Transverse colon (tissue), 4 donors: ENCODE measurements around the gene CABLES2.

Source experiments
- POLR2AphosphoS5 ChIP-seq, 3 donors: sonication (generic); formaldehyde crosslinking; IDR thresholded peaks; one replicate each; pipeline ENCODE4 v1.6.1; 2016; ENCODE audit warnings: antibody characterized with exemption in 3 of 3
- TF ChIP-seq, protein P1 (sequence below), 5 experiments: fragments of 200-600 bp in 3 of 5; fragments of 450-650 bp in 2 of 5; sonication (generic) in 3 of 5; IDR thresholded peaks; 1 replicate in 2 of 5; 2 replicates in 3 of 5; pipeline ENCODE4 v1.5.1; 2016 to 2017; ENCODE audit warnings: antibody characterized with exemption in 5 of 5, inconsistent platforms in 3 of 5, mild to moderate bottlenecking in 2 of 5, moderate library complexity in 1 of 5

DNA sequence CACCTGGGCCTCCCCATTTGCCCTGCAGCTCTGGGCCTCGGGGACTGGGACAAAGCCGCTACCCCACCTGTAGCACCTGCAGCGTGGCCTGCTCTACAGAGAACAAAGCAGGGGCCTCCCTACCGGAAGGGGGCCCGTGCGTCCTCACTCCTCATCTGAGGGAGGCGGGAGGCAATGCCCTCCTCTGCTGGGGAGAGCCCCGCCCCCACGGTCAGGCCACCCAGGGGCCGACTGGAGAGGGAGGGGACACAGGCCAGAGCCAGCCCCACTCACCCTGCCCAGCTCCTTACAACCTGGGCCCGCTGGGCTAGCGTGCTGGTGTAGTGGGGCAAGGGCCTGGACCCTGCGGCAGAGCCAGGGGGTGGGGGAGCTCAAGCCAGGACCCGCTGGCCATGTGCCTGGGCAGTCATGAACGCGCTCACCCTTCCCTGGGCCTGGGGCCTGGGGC is 48.0 kb downstream of the CABLES2 start:
- TF ChIP-seq, protein P1, sequence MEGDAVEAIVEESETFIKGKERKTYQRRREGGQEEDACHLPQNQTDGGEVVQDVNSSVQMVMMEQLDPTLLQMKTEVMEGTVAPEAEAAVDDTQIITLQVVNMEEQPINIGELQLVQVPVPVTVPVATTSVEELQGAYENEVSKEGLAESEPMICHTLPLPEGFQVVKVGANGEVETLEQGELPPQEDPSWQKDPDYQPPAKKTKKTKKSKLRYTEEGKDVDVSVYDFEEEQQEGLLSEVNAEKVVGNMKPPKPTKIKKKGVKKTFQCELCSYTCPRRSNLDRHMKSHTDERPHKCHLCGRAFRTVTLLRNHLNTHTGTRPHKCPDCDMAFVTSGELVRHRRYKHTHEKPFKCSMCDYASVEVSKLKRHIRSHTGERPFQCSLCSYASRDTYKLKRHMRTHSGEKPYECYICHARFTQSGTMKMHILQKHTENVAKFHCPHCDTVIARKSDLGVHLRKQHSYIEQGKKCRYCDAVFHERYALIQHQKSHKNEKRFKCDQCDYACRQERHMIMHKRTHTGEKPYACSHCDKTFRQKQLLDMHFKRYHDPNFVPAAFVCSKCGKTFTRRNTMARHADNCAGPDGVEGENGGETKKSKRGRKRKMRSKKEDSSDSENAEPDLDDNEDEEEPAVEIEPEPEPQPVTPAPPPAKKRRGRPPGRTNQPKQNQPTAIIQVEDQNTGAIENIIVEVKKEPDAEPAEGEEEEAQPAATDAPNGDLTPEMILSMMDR (IDR thresholded peaks at IDR 0.05) = no peak
- TF ChIP-seq POLR2AphosphoS5 (IDR thresholded peaks at IDR 0.05) = no peak
